A549 (cell line): ENCODE results near the gene CUTA.

Source experiments
- CHD4 ChIP-seq: fragments of 200-600 bp; sonication (generic); IDR thresholded peaks from 2 replicates; pipeline ENCODE4 v1.6.1; 2016; ENCODE audit warnings: antibody characterized with exemption, mild to moderate bottlenecking, borderline replicate concordance
- JUN ChIP-seq, 2 experiments: fragments of >200 bp; sonication (Bioruptor Twin); formaldehyde crosslinking; IDR thresholded peaks; 2 replicates in 1 of 2; 3 replicates in 1 of 2; pipeline ENCODE4 v1.6.1; 2016 to 2017
- JUNB ChIP-seq: fragments of >200 bp; sonication (Bioruptor Twin); formaldehyde crosslinking; IDR thresholded peaks from 2 replicates; pipeline ENCODE4 v1.6.1; 2016
- NR3C1 ChIP-seq: fragments of >200 bp; sonication (Bioruptor Twin); formaldehyde crosslinking; IDR thresholded peaks from 3 replicates; pipeline ENCODE4 v1.6.1; 2017
- POLR2A ChIP-seq: IDR thresholded peaks from 2 replicates; pipeline ENCODE4 v1.6.1; 2012; ENCODE audit warnings: mild to moderate bottlenecking, low read length
- POLR2AphosphoS2 ChIP-seq: conservative IDR thresholded peaks from 2 replicates; pipeline ENCODE4 v1.6.1; 2012; ENCODE audit warnings: low read length, improper control_type of control experiment, inconsistent platforms
- RNF2 ChIP-seq: fragments of 200-600 bp; sonication (generic); IDR thresholded peaks from 2 replicates; pipeline ENCODE4 v1.6.1; 2016; ENCODE audit warnings: low read depth, mild to moderate bottlenecking, antibody characterized with exemption, moderate library complexity, borderline replicate concordance
- TF ChIP-seq, protein P1 (sequence below): fragments of >200 bp; sonication (Bioruptor Twin); formaldehyde crosslinking; IDR thresholded peaks from 3 replicates; pipeline ENCODE4 v1.5.1; 2016

DNA sequence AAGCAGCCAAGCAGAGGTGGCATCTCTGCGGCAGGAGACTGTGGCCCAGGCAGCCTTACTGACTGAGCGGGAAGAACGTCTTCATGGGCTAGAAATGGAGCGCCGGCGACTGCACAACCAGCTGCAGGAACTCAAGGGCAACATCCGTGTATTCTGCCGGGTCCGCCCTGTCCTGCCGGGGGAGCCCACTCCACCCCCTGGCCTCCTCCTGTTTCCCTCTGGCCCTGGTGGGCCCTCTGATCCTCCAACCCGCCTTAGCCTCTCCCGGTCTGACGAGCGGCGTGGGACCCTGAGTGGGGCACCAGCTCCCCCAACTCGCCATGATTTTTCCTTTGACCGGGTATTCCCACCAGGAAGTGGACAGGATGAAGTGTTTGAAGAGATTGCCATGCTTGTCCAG is 13.0 kb downstream of the CUTA start:
- TF ChIP-seq POLR2AphosphoS2 (no peak), POLR2A (no peak), CHD4 (no peak), JUN (IDR thresholded peaks at IDR 0.05) (no peak), JUNB (no peak), RNF2 (no peak), NR3C1 (no peak)
- TF ChIP-seq, protein P1, sequence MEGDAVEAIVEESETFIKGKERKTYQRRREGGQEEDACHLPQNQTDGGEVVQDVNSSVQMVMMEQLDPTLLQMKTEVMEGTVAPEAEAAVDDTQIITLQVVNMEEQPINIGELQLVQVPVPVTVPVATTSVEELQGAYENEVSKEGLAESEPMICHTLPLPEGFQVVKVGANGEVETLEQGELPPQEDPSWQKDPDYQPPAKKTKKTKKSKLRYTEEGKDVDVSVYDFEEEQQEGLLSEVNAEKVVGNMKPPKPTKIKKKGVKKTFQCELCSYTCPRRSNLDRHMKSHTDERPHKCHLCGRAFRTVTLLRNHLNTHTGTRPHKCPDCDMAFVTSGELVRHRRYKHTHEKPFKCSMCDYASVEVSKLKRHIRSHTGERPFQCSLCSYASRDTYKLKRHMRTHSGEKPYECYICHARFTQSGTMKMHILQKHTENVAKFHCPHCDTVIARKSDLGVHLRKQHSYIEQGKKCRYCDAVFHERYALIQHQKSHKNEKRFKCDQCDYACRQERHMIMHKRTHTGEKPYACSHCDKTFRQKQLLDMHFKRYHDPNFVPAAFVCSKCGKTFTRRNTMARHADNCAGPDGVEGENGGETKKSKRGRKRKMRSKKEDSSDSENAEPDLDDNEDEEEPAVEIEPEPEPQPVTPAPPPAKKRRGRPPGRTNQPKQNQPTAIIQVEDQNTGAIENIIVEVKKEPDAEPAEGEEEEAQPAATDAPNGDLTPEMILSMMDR = no peak
